ENCODE measurements around the gene SVOP. TPM values are rescaled to one million over a fixed set of nuclear protein-coding genes. Genes with fewer than 3 reads are reported as not detected.

The SVOP gene
- total and polyA plus RNA-seq, 2 experiments from 2014 or later, result 0.10 TPM; not detected in 1

- TF ChIP-seq ZNF462 (CRISPR knock-in tag; IDR thresholded peaks at IDR 0.05) (no peak), POLR2AphosphoS5 (IDR thresholded peaks at IDR 0.05; ENCODE audit: low read depth) (no peak), JUNB (IDR thresholded peaks at IDR 0.05; ENCODE audit: unreplicated experiment) (no peak), ZNF331 (CRISPR knock-in tag; IDR thresholded peaks at IDR 0.05; ENCODE audit: low read depth) (no peak)
These were observed 35.1 kb downstream of the SVOP start (continued) for GRCh38 chr12:108985750-108986149.

- Mint-ChIP-seq H3K9me3 (no peaks in the 10 kb centered on the region), H3K4me1 (no peaks in the 10 kb centered on the region), H3K36me3 (ENCODE audit: low read depth) (no peaks in the 10 kb centered on the region), H3K27ac (no peak overlapping the region), H3K4me3 (no peak overlapping the region), H3K27me3 (ENCODE audit: insufficient read depth, low read depth, poor library complexity) (no peaks in the 10 kb centered on the region)
- Histone ChIP-seq H3K4me1 (ENCODE audit: insufficient read depth) (no peaks in the 10 kb centered on the region), H3K36me3 (ENCODE audit: insufficient read depth) (no peaks in the 10 kb centered on the region), H3K4me2 (no peak overlapping the region), H3K9me2 (ENCODE audit: insufficient read depth) (peaks cover 15% of the 10 kb centered on the region; the same call in 1 of the 2 replicates), H3F3A (replicated peaks; ENCODE audit: low read depth) (no peaks in the 10 kb centered on the region), H2AFZ (no peak overlapping the region), H3K4me3 (no peak overlapping the region), H3K79me2 (replicated peaks; ENCODE audit: insufficient read depth) (no peaks in the 10 kb centered on the region), H3K27ac (ENCODE audit: low read depth) (no peak overlapping the region), H3K27me3 (ENCODE audit: insufficient read depth) (no peaks in the 10 kb centered on the region), H4K20me1 (replicated peaks; ENCODE audit: insufficient read depth) (no peaks in the 10 kb centered on the region)
- ATAC-seq (no peak), DNase-seq (ENCODE audit: low spot score) (no peak)
- TF ChIP-seq ZNF331 (CRISPR knock-in tag; IDR thresholded peaks at IDR 0.05; ENCODE audit: low read depth), result no peak
- TF ChIP-seq REST (IDR thresholded peaks at IDR 0.05; ENCODE audit: unreplicated experiment), result no peak
- no peak for TF ChIP-seq EZH2 (IDR thresholded peaks at IDR 0.05; ENCODE audit: low read depth, unreplicated experiment)
- TF ChIP-seq NANOG (IDR thresholded peaks at IDR 0.05; ENCODE audit: borderline replicate concordance), result no peak
- no peak for TF ChIP-seq ETS1 (IDR thresholded peaks at IDR 0.05)
- TF ChIP-seq CTCF (conservative IDR thresholded peaks at IDR 0.05; ENCODE audit: low read depth in 2 of 2), result no peak
- TF ChIP-seq CREB1 (CRISPR knock-in tag; IDR thresholded peaks at IDR 0.05; ENCODE audit: low read depth), result no peak
- no peak for TF ChIP-seq STAT1 (IDR thresholded peaks at IDR 0.05; ENCODE audit: unreplicated experiment)
- TF ChIP-seq ZNF114 (CRISPR knock-in tag; IDR thresholded peaks at IDR 0.05), result no peak
- no peak for TF ChIP-seq JUNB (IDR thresholded peaks at IDR 0.05; ENCODE audit: unreplicated experiment)
- no peak for TF ChIP-seq POLR2AphosphoS5 (IDR thresholded peaks at IDR 0.05; ENCODE audit: low read depth)
- TF ChIP-seq EZH2phosphoT487 (IDR thresholded peaks at IDR 0.05; ENCODE audit: unreplicated experiment), result no peak
These were observed 37.6 kb downstream of the SVOP start for GRCh38 chr12:108983227-108983626.

All from GM23338 (cell line).